ENCODE results near the gene HES4. TPM values are rescaled to one million over a fixed set of nuclear protein-coding genes. Genes with fewer than 3 reads are reported as not detected.

Gene HES4
- total and polyA plus RNA-seq, 2 donors (not counting 3 experiments of a cell fraction or from before 2014, with no cell fraction given): 30.5 to 37.6 TPM

GRCh38 chr1:974687-975328 is 25.1 kb downstream of the HES4 start:
- no peaks in the 10 kb centered on the region for H3K9me1 ChIP-seq (replicated peaks; ENCODE audit: control insufficient read depth, extremely low read depth, insufficient read depth, low read length)
- H3K36me3 ChIP-seq (ENCODE audit: control insufficient read depth in 2 of 2, extremely low read depth in 1 of 2, insufficient read depth in 2 of 2, low read length in 2 of 2): no peaks in the 10 kb centered on the region
- H3K4me1 ChIP-seq (ENCODE audit: control insufficient read depth, extremely low read depth, insufficient read depth, low read length): no peaks in the 10 kb centered on the region
- no peak overlapping the region for H3K4me3 ChIP-seq (replicated peaks in 1 of 3; ENCODE audit: insufficient read depth in 1 of 3, low read depth in 1 of 3, low read length in 3 of 3)
- peaks cover 0 to 2% of the 10 kb centered on the region in 2 experiments for H3K27me3 ChIP-seq (ENCODE audit: control insufficient read depth in 2 of 2, insufficient read depth in 2 of 2, low read length in 2 of 2)
- no peak overlapping the region for H3K4me2 ChIP-seq (ENCODE audit: insufficient read depth, low read length)
- no peaks in the 10 kb centered on the region for H3K79me2 ChIP-seq (ENCODE audit: control insufficient read depth, insufficient read depth, low read length)
- no peak overlapping the region for H3K27ac ChIP-seq (ENCODE audit: insufficient read depth, low read depth, low read length)
- POLR2A ChIA-PET: no interaction called here
- intact Hi-C loops (cut with micrococcal nuclease): no loop called here
- CTCF ChIA-PET: interaction anchor here (1.2 to 1.4 kb wide), 3 partner anchors 10 to 27 kb away, joined by 3 to 4 read pairs (median 3); no protein-coding TSS in a partner anchor
- no peaks in the 10 kb centered on the region for H3K9me3 ChIP-seq (replicated peaks; ENCODE audit: control insufficient read depth, insufficient read depth, low read length)
- H2AFZ ChIP-seq (ENCODE audit: low read depth, low read length): no peak overlapping the region
- FAIRE-seq: no peak
- H3K9ac ChIP-seq (replicated peaks; ENCODE audit: extremely low read depth, insufficient read depth, low read length): no peak overlapping the region
- DNase-seq (ENCODE audit: low read depth, low spot score): no peak
- no peak for TF ChIP-seq EZH2 (IDR thresholded peaks at IDR 0.05; ENCODE audit: borderline replicate concordance, low read depth, low read length, severe bottlenecking)
- TF ChIP-seq POLR2A (IDR thresholded peaks at IDR 0.05; ENCODE audit: low read depth, low read length): no peak
- no peak for TF ChIP-seq MYC (IDR thresholded peaks at IDR 0.05; ENCODE audit: low read depth, low read length)
- no peak for TF ChIP-seq MAX (IDR thresholded peaks at IDR 0.05; ENCODE audit: insufficient read depth, insufficient read length)
- no peak for TF ChIP-seq FOS (IDR thresholded peaks at IDR 0.05; ENCODE audit: borderline replicate concordance, insufficient read depth, low read length)
- TF ChIP-seq JUN (IDR thresholded peaks at IDR 0.05; ENCODE audit: borderline replicate concordance, insufficient read depth, insufficient read length, low read depth): no peak
- no peak for TF ChIP-seq POLR2AphosphoS5 (IDR thresholded peaks at IDR 0.05; ENCODE audit: insufficient read depth, low read depth, low read length)
- no peak for TF ChIP-seq CTCF (IDR thresholded peaks at IDR 0.05; ENCODE audit: extremely low read depth in 1 of 2, insufficient read depth in 1 of 2, low read depth in 1 of 2, low read length in 2 of 2)
- no peak for TF ChIP-seq GATA2 (IDR thresholded peaks at IDR 0.05; ENCODE audit: insufficient read depth, insufficient read length, low read depth, low read length)
- no TSS peak for BruUV-seq (replicated peaks)
- no peaks in the 10 kb centered on the region for H4K20me1 ChIP-seq (replicated peaks; ENCODE audit: control insufficient read depth, extremely low read depth, insufficient read depth, low read length)
- dilution Hi-C loops (cut with MboI; ENCODE audit: extremely low pct_ligation_motif_present, low sequenced_read_pairs): no loop called here
